Measurements from ENCODE around the gene FBXL15. TPM values are rescaled to one million over a fixed set of nuclear protein-coding genes. Genes with fewer than 3 reads are reported as not detected.
A peak's percentile ranks its signal among the peaks of the same experiment; 100 is the strongest.

FBXL15 gene
- polyA plus RNA-seq, 3 donors from 2014 or later, result 39.5 to 43.9 (median 39.7) TPM

DNA sequence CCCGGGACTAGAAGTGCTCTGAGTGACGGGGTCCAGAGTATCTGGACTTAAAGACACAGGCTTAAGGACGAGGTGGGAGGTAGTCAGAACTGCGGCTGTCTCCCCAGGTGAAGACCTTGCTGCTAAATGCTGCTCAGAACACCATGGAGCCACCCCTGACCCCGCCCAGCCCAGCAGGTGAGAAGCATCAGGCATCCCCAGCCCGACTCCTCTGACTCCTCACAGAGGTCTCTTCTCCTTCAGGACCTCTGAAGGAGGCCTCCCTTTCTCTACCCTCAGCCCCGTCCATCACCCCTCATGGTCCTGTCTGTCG, 19.3 kb upstream of the FBXL15 start:
- DNase-seq, result no peak

DNA sequence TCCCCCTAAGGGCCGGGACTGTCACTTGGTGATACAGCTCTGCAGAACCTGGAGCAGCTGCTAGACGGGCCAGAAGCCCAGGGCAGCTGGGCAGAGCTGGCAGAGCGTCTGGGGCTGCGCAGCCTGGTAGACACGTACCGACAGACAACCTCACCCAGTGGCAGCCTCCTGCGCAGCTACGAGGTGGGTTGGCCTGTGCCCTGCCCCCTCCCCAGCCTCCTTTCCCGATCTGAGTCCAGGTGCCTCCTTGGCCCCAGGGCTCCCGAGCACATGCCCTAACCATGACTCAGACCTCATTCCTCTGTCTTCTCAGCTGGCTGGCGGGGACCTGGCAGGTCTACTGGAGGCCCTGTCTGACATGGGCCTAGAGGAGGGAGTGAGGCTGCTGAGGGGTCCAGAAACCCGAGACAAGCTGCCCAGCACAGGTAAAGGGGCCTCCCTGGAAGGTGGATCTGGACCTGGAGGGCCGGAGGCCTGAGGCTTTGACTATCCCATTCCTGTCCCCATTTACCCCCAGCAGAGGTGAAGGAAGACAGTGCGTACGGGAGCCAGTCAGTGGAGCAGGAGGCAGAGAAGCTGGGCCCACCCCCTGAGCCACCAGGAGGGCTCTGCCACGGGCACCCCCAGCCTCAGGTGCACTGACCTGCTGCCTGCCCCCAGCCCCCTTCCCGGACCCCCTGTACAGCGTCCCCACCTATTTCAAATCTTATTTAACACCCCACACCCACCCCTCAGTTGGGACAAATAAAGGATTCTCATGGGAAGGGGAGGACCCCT, 18.7 kb upstream of the FBXL15 start:
- no peak for DNase-seq
- Mint-ChIP-seq H3K27ac (no peak overlapping the region), H3K36me3 (no peaks in the 10 kb centered on the region), H3K4me1 (peaks cover 9 to 16% of the 10 kb centered on the region in 2 donors), H3K27me3 (ENCODE audit: low read depth in 3 of 3) (peaks cover 6 to 28% (median 19%) of the 10 kb centered on the region in 3 donors), H3K9me3 (no peaks in the 10 kb centered on the region), H3K4me3 (no peak overlapping the region)

More for the DNA sequence above, 19.3 kb upstream of the FBXL15 start:
- Mint-ChIP-seq H3K9me3 (no peaks in the 10 kb centered on the region), H3K36me3 (no peaks in the 10 kb centered on the region), H3K27ac (no peak overlapping the region), H3K27me3 (ENCODE audit: low read depth in 3 of 3) (peaks cover 2 to 28% (median 19%) of the 10 kb centered on the region in 3 donors), H3K4me3 (peak overlapping the region in 1 of 5 donors; percentile 18), H3K4me1 (peaks cover 15 to 22% of the 10 kb centered on the region in 2 donors)

DNA sequence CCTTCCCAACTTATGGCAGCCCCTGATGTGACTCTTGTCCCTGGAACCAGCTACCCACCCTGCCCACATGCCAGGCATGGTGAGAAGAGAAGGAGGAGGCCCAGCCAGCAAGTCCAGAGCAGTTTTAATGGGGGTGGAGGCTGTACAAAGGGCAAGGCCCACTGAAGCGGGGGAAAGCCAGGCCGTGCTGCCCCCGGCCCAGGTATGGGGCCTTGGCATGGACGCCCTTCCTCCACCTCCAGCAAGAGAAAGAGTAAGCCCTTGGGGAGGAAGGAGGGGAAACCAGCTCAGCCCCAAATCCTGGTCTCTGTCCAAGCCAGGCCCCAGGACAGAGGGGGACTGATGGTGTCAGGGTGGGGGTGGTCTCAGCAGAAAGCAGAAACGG, 18.1 kb upstream of the FBXL15 start:
- Mint-ChIP-seq H3K4me1 (peaks cover 8 to 13% of the 10 kb centered on the region in 2 donors), H3K27ac (no peak overlapping the region), H3K4me3 (no peak overlapping the region), H3K36me3 (no peaks in the 10 kb centered on the region), H3K27me3 (ENCODE audit: low read depth in 3 of 3) (peaks cover 6 to 30% (median 19%) of the 10 kb centered on the region in 3 donors), H3K9me3 (no peaks in the 10 kb centered on the region)
- no peak for DNase-seq

DNA sequence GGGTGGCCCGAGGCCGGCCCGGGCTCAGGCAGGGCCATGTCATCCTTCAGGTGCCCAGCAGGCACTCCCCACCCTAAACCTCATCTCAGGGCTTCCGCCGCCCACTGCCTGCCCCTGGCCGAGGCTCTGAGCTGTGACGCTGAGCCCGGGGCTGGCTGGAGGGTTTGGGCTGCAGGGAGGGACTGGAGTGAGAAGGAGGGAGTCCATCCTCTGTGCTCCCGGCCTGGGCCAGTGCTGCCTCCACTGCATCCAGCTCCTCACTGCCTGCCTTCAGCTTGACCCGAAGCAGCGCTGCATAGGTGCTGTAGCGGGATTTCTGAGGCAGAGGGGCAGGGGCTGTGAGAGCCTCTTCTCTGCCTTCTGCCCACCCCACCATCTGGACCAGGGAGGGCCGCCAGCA, 17.5 kb upstream of the FBXL15 start:
- no peaks in the 10 kb centered on the region for H3K9me3 Mint-ChIP-seq
- no peaks in the 10 kb centered on the region for H3K36me3 Mint-ChIP-seq
- no peak overlapping the region for H3K27ac Mint-ChIP-seq
- H3K27me3 Mint-ChIP-seq (ENCODE audit: low read depth in 3 of 3), result peaks cover 6 to 25% (median 19%) of the 10 kb centered on the region in 3 donors
- no peak overlapping the region for H3K4me3 Mint-ChIP-seq
- H3K4me1 Mint-ChIP-seq, result peaks cover 9 to 11% of the 10 kb centered on the region in 2 donors
- DNase-seq, result no peak

DNA sequence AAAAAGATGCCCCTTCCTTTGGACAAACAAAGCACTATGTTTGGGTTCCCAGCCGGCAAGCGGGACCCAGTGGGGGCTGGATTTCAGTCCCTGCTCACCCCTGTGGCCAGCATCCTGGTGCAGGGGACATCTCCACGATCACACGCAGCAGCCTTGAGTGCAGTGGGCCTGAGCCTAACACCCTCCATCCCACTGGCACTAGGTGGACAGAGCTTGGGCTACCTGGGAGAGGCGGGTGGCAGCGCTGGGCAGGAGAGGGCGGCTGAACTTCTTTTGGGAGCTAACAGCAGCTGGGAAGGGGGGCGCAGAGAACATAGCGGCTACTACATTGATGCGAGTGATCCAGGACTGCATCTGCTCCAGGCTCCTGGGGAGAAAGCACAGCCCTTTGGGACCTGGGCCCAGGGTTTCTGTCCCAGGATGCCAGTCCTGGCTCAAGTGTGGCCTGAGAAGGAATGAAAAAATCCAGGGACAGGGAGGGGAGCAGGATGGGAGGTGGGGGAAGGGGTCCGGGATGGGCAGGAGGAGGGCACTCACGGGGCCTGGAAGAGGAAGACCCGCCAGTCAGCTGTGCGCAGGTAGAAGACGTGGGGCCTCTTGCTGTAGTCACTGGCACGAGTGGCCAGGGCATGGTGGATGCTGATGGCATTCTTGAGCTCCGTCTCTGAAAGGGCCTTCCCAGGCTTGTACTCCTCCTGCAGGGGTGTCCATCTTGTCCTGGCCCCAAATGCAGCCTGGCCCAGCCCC, 16.1 kb upstream of the FBXL15 start:
- Mint-ChIP-seq H3K36me3 (peaks cover 0 to under 1% (median 0%) of the 10 kb centered on the region in 3 donors), H3K27ac (no peak overlapping the region), H3K4me3 (no peak overlapping the region), H3K4me1 (peaks cover 6 to 8% of the 10 kb centered on the region in 2 donors), H3K27me3 (ENCODE audit: low read depth in 3 of 3) (peaks cover 13 to 21% (median 21%) of the 10 kb centered on the region in 3 donors), H3K9me3 (no peaks in the 10 kb centered on the region)
- no peak for DNase-seq

DNA sequence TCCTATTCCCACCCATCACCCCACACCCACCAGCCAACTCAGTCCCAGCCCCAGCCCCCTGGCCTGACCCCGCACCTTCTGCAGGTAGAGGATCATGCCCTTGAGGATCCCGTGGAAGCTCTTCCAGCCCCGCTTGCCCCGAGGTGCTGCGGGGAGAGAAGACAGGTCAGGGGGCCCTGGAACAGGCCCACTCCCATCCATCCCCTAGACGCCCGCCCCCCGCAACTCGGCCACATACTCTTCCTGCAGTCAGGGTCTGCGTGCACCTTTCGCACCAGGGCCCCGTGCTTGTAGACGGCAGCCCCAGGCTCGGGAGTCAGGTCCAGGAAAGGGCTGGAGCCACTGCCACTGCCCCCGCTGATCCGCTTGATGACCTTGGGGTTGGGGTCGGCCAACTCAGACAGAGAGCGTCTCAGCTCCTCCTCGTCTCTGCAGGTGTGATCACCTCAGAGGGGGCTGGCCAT, 15.5 kb upstream of the FBXL15 start:
- no peak overlapping the region for H3K4me3 Mint-ChIP-seq
- H3K4me1 Mint-ChIP-seq, result peaks cover 9 to 13% of the 10 kb centered on the region in 2 donors
- peaks cover 0 to 1% (median 0%) of the 10 kb centered on the region in 6 donors for H3K9me3 Mint-ChIP-seq
- no peak overlapping the region for H3K27ac Mint-ChIP-seq
- H3K27me3 Mint-ChIP-seq (ENCODE audit: low read depth in 3 of 3), result peaks cover 19 to 27% (median 22%) of the 10 kb centered on the region in 3 donors
- H3K36me3 Mint-ChIP-seq, result peaks cover 0 to 4% (median 0%) of the 10 kb centered on the region in 3 donors
- no peak for DNase-seq

DNA sequence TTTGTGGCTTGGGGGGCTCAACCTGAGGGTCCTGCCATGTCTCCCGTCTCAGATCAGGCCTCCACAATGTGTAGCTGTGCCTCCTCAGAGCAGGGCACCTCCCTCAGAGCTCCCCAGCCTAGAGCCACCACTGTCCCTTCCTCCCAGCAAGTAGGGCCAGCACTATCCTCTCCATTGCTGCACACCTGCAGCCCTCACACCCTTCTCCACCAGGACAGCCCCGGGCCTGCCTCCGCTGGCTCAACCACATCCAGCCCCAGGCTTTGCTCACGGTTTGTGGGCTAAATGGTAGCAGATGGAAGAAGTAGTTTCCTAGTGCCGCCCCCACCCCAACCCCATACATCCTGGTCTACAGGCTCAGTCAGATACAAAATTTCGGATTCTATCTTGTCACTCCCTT, 15.0 kb upstream of the FBXL15 start:
- H3K4me3 Mint-ChIP-seq, result no peak overlapping the region
- H3K36me3 Mint-ChIP-seq, result peaks cover 0 to 4% (median 0%) of the 10 kb centered on the region in 3 donors
- H3K9me3 Mint-ChIP-seq, result peaks cover 0 to 1% (median 0%) of the 10 kb centered on the region in 6 donors
- H3K27ac Mint-ChIP-seq, result peak overlapping the region in 1 of 6 donors; percentile 19
- no peak for DNase-seq
- peaks cover 19 to 27% (median 20%) of the 10 kb centered on the region in 3 donors for H3K27me3 Mint-ChIP-seq (ENCODE audit: low read depth in 3 of 3)
- H3K4me1 Mint-ChIP-seq, result peaks cover 9 to 14% of the 10 kb centered on the region in 2 donors

DNA sequence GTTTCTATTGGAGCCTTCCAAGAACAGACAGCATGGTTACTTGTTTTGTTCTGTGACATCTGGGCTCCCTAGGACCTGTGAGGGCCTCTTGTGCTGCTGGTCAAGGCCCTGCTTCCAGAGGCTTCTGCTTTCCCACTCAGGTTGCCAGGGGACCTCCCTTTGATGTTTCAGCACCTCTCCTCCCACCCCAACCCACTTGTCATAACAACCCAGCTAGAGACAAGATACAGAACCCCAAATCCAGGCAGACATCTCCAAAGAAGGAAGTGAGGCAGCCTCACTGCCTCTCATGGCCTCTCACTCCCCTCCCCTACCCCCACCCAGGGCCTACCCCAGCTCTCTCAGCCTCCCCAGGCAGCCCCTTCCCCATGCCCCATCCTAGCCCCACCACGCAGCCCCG, 13.8 kb upstream of the FBXL15 start:
- Mint-ChIP-seq H3K36me3 (peaks cover 0 to 4% (median 0%) of the 10 kb centered on the region in 3 donors), H3K4me1 (peaks cover 9 to 18% of the 10 kb centered on the region in 2 donors), H3K9me3 (peaks cover 0 to 3% (median 0%) of the 10 kb centered on the region in 6 donors), H3K27me3 (ENCODE audit: low read depth in 3 of 3) (peaks cover 22 to 27% (median 26%) of the 10 kb centered on the region in 3 donors), H3K4me3 (peak overlapping the region in 2 of 5 donors; percentile 15 to 32), H3K27ac (peak overlapping the region in 1 of 6 donors; percentile 65)
- DNase-seq, result no peak

DNA sequence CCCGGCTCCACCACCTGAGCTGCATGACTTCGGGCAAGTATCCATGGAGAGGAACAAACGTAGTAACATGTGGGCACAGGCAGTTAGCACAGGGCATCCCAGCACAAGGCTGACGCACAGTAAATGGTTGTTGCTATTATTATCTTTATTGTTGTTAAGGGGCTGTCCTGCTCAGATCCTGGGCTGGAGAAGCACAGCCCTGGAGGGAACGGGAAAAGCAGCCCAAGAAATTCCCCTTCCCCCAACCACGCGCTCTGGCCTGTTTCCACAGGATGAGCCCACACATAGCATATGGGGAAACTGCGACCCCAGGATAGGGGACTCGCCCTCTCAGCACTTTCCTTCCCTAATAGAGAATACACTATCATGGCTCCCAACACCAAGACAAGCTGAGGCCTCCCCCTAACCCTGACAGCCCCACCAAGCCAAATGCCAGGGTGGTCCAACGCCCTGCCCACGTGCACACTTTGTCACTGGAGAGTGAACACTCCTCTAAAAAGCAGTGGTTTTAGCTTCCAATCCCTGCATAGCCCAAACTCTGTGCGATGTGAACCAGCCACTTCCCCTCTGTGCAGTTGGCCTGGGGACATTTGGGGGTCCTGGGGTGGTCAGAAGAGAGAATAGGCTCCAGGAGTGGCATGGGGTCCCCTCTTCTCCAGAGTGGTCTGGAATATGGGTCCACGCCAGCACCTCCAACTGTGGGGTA, 13.1 kb upstream of the FBXL15 start:
- Mint-ChIP-seq H3K9me3 (peaks cover 0 to 3% (median 0%) of the 10 kb centered on the region in 6 donors), H3K36me3 (peaks cover 0 to 4% (median 0%) of the 10 kb centered on the region in 3 donors), H3K4me1 (peaks cover 9 to 18% of the 10 kb centered on the region in 2 donors), H3K27ac (no peak overlapping the region), H3K27me3 (ENCODE audit: low read depth in 3 of 3) (peaks cover 22 to 28% (median 27%) of the 10 kb centered on the region in 3 donors), H3K4me3 (peak overlapping the region in 3 of 5 donors; percentile 20 to 81 (median 53))
- DNase-seq, result no peak

DNA sequence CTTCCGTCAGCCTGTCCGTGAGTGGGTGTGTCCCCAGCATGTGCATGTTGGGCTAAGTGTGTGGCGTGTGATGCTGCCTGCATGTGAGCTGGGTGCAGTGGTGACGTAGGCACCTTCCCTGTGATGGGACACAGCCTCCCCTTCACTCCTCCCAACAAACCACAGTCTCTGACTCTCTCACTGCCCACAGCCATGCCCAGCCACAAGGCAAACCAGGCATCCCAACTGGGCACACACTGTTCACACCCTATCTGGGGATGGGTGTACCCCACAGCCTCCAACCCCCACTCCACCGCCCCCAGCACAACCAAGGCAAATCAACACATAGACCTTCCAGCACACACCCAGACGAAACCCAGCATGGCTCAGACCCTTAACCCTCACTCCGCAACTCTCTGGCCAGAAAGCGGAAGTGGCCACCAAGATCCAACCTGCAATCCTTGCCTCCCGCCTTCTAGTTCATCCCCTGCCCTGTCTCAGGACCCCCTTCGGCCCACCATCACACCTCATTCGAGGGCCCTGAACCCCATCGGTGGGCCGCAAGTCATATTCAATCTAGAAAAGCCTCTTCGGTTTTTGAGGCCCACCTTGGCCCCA, 12.4 kb upstream of the FBXL15 start:
- Mint-ChIP-seq H3K9me3 (peaks cover 0 to 3% (median 0%) of the 10 kb centered on the region in 6 donors), H3K4me1 (peaks cover 9 to 18% of the 10 kb centered on the region in 2 donors), H3K27ac (peak overlapping the region in 1 of 6 donors; percentile 69), H3K27me3 (ENCODE audit: low read depth in 3 of 3) (peaks cover 25 to 28% (median 28%) of the 10 kb centered on the region in 3 donors), H3K36me3 (peaks cover 0 to 4% (median 0%) of the 10 kb centered on the region in 3 donors), H3K4me3 (peak overlapping the region; percentile 53 to 81 (median 63))
- no peak for DNase-seq

DNA sequence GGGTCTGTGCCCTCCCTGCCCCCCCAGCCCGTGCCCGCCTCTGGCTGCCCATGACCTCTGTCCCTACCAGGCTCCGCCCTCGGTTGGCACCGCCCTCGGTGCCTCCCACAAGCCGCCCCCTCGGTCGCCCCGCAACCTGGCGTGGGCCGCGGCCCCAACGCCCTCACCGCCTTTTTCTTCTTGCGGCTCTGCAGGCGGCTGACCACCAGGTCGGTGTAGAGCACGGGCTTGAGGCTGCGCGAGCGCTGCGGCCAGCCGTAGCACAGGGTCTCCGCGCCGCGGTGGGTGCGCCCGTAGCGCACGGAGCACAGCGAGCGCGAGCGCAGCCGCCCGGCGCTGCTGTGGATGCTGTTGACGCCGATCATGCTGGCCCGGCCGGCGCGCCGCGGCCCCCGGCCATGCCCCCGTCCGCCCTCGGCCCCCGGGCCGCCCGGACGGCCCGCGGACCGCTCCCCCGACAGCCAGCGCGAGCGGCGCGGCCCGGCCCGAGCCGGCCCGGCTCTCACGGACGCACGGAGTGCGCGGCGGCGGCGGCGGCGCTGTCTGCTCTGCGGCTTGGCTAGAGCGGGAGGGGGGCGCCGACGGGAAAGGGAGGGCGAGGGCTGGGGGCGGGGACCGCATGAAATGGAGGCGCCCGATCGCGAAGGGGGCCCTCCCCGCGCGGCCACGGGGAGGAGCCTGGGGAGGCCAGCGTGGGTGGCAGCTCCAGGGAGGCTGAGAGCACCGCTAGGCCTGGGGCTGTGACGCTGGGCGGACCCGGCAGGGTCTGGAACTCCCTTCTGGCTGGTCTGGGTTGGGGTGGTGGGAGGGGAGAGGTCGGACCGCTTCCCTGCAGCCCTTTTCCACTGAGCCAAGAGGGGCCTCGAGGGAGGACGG, 11.7 kb upstream of the FBXL15 start:
- Mint-ChIP-seq H3K4me3 (peak overlapping the region; percentile 44 to 82 (median 78)), H3K36me3 (peaks cover 0 to 4% (median 0%) of the 10 kb centered on the region in 3 donors), H3K9me3 (peaks cover 0 to 3% (median 0%) of the 10 kb centered on the region in 6 donors), H3K27ac (peak overlapping the region in 1 of 6 donors; percentile 3), H3K27me3 (ENCODE audit: low read depth in 3 of 3) (peaks cover 25 to 31% (median 26%) of the 10 kb centered on the region in 3 donors), H3K4me1 (peaks cover 9 to 18% of the 10 kb centered on the region in 2 donors)
- DNase-seq, result peak in 2 of 3 donors; percentile 31 to 33

Measured in immature natural killer cell (primary cell).